RCC 7860 (cell line): ENCODE results near the gene RCC1.
"Not testable (repeated sequence)": the region's sequence is repeated elsewhere in the genome, so short reads cannot be mapped to it uniquely, and the experiment has no call there.

Experiments
- DNase-seq: peaks from one replicate; pipeline ENCODE4 v3.0.0-alpha.2; 2015; ENCODE audit warnings: low spot score
- FAIRE-seq: peaks from 2 replicates; lab custom pipeline; 2012; peaks lifted over from hg19 to GRCh38; lab: Jason Lieb, UNC

The RCC1 gene

GRCh38 chr1:28510970-28511440 lies 5.2 kb downstream of the RCC1 start:
- DNase-seq: peak; percentile 76

DNA sequence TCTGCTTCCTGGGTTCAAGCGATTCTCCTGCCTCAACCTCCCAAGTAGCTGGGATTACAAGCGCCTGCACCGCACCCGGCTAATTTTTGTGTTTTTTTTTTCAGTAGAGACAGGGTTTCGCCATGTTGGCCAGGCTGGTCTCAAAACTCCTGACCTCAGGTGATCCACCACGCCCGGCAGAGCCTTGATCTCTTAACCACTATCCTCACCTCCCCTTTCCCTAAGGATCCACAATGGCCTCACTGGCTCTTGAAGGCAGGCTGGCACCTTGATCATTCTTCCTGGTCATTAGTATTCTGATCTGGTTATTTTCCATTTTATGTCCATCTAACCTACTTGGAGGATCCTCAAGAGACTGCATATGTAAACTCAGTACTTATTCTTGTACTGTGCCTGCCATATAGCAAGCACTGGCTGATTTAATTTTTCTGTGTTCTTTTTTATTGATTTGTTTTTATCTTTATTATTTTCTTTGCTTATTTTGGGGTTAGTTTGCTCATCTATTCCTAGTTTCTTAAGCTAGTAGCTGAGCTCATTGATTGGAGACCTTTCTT lies 6.3 kb downstream of the RCC1 start:
- FAIRE-seq: no peak
- DNase-seq: peak; percentile 40

More at GRCh38 chr1:28510970-28511440, 5.2 kb downstream of the RCC1 start:
- no peak for FAIRE-seq

DNA sequence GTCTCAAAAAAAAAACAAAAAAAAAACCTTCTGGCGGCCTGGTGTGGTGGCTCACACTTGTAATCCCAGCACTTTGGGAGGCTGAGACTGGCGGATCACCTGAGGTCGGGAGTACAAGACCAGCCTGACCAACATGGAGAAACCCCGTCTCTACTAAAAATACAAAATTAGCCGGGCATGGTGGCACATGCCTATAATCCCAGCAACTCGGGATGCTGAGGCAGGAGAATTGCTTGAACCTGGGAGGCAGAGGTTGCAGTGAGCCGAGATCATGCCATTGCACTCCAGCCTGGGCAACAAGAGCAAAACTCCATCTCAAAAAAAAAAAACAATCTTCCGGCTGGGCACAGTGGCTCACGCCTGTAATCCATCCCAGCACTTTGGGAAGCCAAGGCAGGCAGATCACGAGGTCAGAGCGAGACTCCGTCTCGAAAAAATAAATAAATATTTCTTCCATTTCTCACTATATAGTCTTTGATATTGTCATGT lies 8.6 kb downstream of the RCC1 start:
- not testable (repeated sequence) for DNase-seq, FAIRE-seq

GRCh38 chr1:28516518-28516956 lies 10.7 kb downstream of the RCC1 start:
- no peak for FAIRE-seq
- peak; percentile 19 for DNase-seq

DNA sequence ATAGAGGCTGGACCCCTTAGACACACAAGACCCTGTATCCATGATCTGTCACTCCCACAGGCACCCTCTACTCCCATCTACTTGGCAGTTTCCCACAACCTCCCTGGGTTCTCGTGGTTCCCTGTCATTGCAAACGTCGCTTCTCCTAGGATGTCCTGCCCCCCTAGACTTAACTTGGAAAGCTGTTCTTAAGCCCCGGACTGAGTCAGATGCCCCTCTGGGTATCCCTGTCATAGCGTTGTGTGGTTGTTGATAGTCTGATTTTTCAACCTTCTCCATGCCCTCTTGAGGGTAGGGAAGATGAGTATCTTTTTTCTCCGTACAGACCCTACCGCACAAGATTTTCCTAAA lies 11.8 kb downstream of the RCC1 start:
- peak; percentile 14 for DNase-seq
- FAIRE-seq: no peak

DNA sequence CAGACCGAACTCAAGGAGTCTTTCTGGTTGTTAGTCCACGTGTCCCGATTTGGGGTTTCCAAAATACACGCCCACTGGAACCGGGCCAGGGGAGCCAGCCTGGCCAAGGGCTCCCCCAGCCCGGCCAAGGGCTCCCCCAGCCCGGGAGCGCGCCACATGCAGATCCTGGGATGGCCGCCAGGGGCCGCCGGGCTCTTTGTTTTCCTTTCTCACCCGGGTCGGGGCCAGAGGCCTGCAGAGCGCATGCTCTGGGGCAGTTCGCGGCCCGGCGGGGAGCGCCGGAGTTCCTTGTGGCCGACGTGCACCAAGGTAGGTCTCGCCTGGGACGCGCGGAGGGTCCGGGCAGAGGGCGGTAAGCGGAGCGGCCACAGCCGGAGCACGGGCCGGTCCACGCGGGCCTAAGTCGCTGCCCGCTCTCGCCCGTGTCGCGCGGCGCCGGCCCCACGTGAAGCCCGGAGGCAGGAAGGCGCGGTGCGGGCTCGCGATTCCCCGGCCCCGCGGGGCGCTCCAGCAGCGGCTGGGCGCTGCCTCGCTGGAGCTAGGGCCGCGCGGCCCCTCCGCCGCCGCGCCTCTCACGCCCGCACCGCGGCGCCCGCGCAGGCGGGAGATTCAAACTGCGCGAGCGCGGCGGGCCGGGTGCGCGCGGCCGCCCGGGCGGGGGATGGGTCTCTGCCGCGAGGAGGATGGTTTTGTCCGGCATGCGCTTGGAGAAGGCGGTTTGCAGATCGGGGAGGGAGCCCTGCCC lies 12.3 kb downstream of the RCC1 start:
- DNase-seq (peak; percentile 80), FAIRE-seq (no peak)

- DNase-seq (peak; percentile 50), FAIRE-seq (no peak)
These were observed 13.0 kb downstream of the RCC1 start for GRCh38 chr1:28518745-28519341.

GRCh38 chr1:28519946-28520725 lies 14.3 kb downstream of the RCC1 start:
- FAIRE-seq (no peak), DNase-seq (peak; percentile 12)

GRCh38 chr1:28520796-28521195 lies 15.0 kb downstream of the RCC1 start:
- not testable (repeated sequence) for DNase-seq, FAIRE-seq

DNA sequence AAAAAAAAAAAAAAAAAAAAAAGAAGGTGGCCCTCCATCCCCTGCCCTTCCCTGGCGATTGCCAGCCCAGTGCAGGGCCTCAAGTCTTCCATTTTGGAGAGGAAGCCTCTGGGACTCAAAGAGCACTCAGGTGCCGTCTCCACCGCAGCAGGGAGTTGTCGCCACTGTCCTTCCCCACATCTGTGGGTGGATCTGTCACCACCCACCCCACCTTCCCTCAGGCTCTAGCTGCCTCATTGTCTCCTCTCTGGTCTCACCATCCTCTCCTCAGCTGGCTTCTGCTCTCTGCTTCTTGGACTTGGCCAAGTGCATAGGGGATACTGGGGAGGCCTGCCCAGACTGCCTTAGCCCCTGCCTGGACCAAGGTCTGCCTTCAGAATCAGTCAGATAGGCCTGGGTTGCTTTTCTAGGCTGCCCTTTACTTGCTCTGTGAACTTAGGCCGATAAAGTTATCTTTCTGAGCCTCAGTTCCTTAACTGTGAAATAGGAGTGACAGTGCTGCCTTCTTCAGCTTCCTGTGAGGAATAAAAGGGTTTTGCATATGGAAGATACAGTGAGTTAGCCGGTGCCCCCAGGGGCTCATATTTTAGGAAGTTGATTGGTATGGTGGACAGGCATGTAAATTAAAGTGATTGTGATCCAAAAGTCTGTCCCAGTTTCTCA lies 15.8 kb downstream of the RCC1 start:
- no peak for FAIRE-seq

GRCh38 chr1:28522537-28522936 lies 16.7 kb downstream of the RCC1 start:
- FAIRE-seq, DNase-seq: not testable (repeated sequence)

More for the DNA sequence above, 15.8 kb downstream of the RCC1 start:
- DNase-seq: no peak

DNA sequence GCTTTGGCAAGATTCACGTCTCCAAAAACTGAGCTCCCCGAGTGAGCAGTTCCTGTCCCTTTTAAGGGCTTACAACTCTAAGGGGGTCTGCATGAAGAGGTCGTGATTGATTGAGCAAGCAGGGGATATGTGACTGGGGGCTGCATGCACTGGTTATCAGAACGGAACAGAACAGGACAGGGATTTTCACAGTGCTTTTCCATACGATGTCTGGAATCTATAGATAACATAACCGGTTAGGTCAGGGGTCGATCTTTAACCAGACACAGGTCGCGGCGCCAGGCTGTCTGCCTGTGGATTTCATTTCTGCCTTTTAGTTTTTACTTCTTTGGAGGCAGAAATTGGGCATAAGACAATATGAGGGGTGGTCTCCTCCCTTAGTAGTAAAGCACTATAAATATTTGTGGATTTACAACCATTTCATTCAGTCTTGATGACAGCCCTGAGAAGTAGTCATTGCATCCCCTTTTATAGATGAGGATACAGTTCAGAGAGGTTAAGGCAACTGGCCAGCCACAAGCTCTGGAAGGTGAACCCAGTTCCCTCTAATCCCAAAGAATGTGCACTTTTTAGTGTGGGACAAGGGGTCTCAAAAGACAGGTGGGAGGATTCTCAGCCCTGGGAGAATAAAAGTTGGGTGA lies 19.3 kb downstream of the RCC1 start:
- not testable (repeated sequence) for FAIRE-seq, DNase-seq

GRCh38 chr1:28526886-28527285 lies 21.0 kb downstream of the RCC1 start:
- FAIRE-seq (no peak), DNase-seq (peak; percentile 65)

DNA sequence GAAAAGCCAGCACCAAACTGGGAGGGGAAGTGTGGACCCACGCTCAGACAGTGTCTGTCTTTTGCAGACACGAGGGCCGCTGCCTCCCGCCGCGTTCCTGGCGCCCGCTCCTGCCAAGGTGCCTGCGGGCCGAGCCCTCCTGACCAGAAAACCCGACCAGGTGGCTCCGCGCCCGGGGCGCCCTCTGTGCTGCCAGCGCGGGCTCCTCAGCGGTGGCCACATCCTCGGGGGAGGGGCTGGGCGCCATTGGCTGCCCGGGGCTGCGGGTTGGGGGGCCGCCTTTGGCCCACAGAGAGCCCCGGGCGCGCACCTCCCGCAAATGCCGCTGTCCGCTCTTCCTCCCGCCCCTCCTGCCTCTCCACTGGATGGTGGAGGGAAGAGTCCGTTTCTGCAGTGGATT lies 24.6 kb downstream of the RCC1 start:
- no peak for FAIRE-seq

GRCh38 chr1:28534671-28535070 lies 28.8 kb downstream of the RCC1 start:
- no peak for FAIRE-seq
- DNase-seq: no peak

More for the DNA sequence above, 24.6 kb downstream of the RCC1 start:
- no peak for DNase-seq

DNA sequence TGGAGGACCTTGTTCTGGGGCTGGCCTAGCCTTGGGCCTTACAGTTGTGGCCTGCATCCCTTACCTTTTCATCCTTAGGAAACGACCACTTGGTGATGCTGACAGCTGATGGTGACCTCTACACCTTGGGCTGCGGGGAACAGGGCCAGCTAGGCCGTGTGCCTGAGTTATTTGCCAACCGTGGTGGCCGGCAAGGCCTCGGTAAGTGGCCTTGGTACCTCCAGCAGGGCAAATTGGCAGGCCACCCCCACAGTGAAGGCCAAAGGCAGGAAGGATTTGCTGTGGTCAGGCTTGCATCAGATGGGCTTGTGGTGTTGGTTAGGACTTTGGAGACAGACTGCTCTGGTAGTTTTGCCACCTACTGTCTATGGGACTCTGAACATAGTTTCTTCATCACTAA lies 29.3 kb downstream of the RCC1 start:
- no peak for DNase-seq
- no peak for FAIRE-seq

- no peak for DNase-seq
- no peak for FAIRE-seq
These were observed 31.8 kb downstream of the RCC1 start for GRCh38 chr1:28537457-28538199.

GRCh38 chr1:28538286-28538685 lies 32.4 kb downstream of the RCC1 start:
- DNase-seq (no peak), FAIRE-seq (no peak)

GRCh38 chr1:28540651-28541050 lies 34.8 kb downstream of the RCC1 start:
- no peak for FAIRE-seq

More at GRCh38 chr1:28540651-28541050, 34.8 kb downstream of the RCC1 start:
- DNase-seq: no peak
